ENCODE data around the gene FSCN2. TPM values are rescaled to one million over a fixed set of nuclear protein-coding genes. Genes with fewer than 3 reads are reported as not detected.
"Not testable (repeated sequence)": the region's sequence is repeated elsewhere in the genome, so short reads cannot be mapped to it uniquely, and the experiment has no call there.

FSCN2 gene
- total RNA-seq, 1 donor from 2014 or later, result 0.19 TPM

DNA sequence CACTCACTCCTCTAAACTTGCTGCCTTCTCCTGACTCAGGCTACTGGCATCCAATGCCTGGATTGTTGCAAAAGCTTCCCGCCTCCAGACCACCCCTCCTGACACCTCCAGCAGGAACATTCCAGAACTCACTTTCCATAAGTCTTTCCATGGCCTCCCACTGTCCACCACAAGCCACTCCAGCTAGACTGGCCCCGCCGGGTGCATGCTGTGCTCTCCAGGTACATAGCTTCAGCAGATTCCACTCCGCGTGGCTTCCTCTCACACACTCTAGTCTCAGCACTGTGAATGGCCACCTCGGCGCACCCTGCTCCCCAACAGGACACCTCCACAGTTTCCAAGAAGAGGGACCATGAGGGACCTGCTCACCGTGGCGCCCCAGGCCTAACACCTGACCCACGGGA, 49.9 kb downstream of the FSCN2 start:
- intact Hi-C loops (cut with DNase I), result no loop called here
- ATAC-seq, result no peak
- no peak for DNase-seq (ENCODE audit: missing footprints)

DNA sequence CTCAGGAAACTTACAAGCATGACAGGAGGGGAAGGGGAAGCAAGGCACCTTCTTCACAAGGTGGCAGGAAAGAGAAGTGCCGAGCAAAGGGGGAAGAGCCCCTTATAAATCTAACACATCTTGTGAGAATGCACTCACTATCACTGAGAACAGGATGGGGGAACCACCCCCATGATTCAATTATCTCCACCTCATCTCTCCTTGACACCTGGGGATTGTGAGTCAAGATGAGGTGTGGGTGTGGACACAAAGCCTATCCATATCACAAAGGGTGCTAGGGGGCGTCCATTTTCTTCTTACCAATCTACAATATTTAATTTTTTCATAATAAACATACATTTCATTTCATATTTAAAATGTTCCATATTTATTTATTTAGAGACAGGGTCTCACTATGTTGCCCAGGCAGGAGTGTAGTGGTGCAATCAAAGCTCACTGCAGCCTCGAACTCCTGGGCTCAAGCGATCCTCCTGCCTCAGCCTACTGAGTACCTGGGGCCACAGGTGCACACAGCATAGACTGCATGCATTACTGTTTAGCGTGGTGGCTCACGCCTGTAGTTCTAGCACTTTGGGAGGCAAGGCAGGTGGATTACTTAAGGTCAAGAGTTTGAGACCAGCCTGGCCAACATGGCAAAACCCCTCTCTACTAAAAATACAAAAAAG, 50.5 kb downstream of the FSCN2 start:
- no peak for DNase-seq (ENCODE audit: missing footprints)
- intact Hi-C loops (cut with DNase I), result no loop called here
- no peak for ATAC-seq

DNA sequence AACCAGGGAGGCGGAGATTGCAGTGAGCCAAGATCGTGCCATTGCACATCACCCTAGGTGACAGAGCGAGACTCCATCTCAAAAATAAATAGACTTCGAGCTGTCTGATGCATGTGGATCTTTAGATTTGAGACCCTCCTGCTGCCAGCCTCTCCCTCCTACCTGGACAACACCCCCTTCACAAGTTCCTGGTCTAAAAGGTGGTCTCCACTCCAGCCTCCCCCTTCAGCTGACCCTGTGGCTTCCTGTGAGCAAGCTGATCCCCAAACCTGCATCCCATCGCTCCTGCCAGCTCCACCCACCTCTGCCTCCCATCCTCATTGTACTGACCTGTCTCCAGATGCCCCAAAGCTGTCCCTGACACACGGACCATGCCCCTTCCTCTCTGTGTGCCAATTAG, 51.1 kb downstream of the FSCN2 start:
- DNase-seq (ENCODE audit: missing footprints), result no peak
- no peak for ATAC-seq
- intact Hi-C loops (cut with DNase I), result no loop called here

DNA sequence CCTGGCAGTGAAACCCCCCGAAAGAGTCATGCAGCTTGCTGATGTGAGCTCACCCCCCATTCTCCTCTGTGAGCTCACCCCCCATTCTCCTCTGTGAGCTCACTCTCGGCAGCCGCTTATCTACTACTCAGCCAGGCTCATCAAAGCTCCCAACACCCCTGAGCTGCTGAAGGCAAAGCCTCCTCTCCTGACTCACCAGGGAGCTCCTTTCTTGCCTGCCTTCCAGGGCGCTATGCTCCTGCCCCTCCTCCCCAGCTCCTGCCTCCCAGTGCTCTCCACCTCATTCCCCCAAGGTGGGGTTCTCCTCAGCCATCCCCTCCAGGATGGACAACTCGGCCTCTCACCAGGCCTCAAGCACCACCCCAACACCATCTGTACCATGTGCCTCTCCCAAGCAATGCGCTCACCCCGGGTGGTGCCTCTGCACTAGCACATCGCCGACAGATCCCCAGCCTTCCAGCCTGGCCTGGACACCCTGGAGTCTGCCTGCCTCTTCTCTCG, 51.7 kb downstream of the FSCN2 start:
- ATAC-seq (peak; percentile 20), DNase-seq (ENCODE audit: missing footprints) (no peak)
- intact Hi-C loops (cut with DNase I), result no loop called here

DNA sequence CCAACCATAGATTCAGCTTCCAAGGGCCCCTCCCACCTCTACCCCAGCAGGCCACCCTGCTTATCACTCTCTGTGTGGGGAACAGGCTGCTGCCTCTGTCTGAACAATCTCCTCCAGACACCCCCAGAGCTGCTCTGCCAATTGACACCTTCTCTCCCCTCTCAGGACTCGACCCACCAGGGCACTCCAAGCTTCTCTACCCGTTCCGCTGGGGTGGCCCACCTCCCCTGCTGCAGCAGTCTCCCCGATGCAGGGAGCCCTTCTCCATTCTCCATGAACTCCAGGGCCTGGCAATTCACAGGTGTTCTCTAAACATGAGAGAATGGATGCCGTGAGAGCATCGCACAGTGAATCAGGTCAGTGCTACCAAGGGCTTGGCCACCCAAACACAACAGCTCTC, 52.3 kb downstream of the FSCN2 start:
- DNase-seq (ENCODE audit: missing footprints) (no peak), ATAC-seq (no peak)
- intact Hi-C loops (cut with DNase I), result no loop called here

DNA sequence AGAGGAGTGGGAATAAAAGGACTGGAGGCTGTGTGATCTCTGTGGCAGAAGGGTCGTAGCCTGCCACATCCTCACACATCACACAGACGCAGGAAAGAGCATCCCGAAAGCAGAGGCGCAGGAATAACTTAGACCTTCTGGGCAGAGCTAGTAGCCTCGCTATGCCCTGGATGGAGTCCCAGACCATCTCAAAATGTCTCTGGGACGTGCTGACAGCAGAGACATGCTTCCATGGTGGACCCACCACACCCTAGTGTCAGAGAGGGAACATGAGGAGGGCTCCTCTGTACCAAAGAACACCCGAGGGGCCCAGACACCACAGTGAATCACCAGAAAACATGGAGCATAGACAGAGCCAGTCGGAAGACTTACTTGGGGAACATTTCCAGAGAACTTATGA, 53.6 kb downstream of the FSCN2 start:
- ATAC-seq, result peak; percentile 35

DNA sequence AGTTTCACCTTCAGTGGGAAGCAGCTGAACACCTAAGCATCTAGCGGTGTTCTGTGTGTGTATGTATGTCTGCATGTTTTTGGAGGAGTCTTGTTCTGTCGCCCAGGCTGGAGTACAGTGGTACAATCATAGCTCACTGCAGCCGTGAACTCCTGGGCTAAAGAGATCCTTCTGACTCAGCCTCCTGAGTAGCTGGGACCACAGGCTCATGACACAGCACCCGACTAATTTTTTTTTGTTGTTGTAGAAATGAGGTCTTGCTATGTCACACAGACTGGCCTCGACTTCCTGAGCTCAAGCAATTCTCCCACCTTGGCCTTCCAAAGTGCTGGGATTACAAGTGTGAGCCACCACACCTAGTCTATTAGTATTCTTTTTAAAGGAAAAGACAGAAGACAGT, 54.2 kb downstream of the FSCN2 start:
- intact Hi-C loops (cut with DNase I), result no loop called here
- no peak for ATAC-seq
- no peak for DNase-seq (ENCODE audit: missing footprints)

More for the DNA sequence above, 53.6 kb downstream of the FSCN2 start:
- no peak for DNase-seq (ENCODE audit: missing footprints)
- intact Hi-C loops (cut with DNase I), result no loop called here

DNA sequence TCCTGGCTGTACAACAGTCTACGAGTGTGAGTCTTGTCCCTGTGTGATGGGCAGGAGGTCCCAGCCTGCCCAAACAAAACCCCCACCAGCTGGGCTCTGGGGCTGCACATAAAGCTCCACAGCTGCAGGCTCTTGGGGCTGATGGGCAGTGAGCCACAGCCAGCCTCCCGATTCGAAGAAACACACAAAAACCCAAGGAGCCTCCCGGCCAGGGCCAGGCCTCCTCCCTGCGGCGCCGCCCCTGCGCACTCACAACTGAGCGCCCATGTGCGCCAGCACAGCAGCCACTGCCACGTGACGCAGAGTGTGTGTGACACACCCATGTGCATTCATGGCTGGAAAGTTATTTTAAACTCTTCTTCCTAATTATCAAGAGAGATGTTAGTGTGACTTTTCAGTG, 54.6 kb downstream of the FSCN2 start:
- DNase-seq (ENCODE audit: missing footprints) (no peak), ATAC-seq (no peak)
- intact Hi-C loops (cut with DNase I), result no loop called here

DNA sequence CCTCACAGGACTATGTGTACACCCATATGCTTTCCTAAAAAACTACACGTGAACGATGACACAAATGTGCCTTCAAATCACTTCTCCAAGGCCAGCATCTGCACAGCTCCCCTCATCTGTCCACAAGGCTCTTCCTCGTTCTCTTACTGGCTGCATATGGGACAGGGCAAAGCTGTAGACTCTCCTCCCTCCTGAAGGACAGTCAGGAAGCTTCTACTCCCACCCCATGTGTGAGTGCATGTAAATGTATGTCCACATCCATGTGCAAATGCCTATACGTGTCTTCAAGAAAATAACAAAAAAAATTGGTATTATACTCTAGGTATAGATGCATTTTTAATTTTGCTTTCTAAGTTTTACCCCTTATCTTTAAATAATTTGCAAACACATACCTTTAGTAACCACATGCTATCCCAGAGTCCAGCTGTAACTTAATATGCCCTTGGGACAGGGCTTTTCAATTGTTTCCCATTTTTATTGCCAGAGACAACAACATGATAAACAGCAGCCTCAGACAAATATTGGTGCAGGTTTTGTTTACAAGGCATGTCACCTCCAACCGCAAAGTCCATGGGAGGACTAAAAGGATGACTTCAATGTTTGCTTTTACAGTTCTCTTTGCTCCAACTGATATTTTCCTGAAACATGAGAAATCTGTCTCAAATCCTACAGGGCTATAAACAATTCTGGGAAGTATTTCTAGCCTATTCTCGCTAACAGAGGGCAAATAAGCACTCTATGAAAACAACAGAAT, 55.6 kb downstream of the FSCN2 start:
- intact Hi-C loops (cut with DNase I), result no loop called here
- ATAC-seq (no peak), DNase-seq (ENCODE audit: missing footprints) (no peak)

DNA sequence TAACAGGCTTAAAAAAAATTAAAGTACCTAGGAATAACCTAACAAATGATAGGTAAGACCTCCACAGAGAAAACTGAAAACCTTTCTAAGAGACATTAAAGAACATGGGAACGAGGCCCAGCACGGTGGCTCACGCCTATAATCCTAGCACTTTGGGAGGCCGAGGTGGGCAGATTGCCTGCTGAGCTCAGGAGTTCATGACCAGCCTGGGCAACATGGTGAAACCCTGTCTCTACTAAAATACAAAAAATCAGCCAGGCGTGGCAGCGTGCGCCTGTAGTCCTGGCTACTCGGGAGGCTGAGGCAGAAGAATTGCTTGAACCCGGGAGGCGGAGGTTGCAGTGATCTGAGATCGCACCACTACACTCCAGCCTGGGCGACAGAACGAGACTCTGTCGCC, 56.6 kb downstream of the FSCN2 start:
- ATAC-seq; DNase-seq (ENCODE audit: missing footprints); intact Hi-C loops (cut with DNase I): not testable (repeated sequence)

DNA sequence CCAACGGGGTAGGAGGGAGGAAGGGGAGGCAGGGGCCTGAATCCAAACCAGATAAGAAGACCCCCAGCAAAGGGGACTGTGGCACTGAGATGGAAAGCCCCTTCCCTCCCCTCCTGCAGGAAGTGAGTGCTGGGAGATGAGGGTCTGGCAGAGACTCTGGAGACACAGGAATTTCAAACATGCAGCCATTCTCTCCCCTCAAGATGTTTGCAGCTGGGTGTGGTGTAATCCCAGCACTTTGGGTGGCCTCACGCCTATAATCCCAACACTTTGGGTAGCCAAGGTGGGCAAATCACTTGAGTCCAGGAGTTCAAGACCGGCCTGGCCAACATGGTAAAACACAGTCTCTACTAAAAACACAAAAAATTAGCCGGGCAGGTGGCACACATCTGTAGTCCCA, 57.9 kb downstream of the FSCN2 start:
- no peak for ATAC-seq
- DNase-seq (ENCODE audit: missing footprints), result no peak
- intact Hi-C loops (cut with DNase I), result no loop called here

Other genes starting within 250 kb of the FSCN2 start
- 44.6 TPM for gene SLC38A10, start 233.1 kb upstream of the FSCN2 start, total RNA-seq
- gene BAHCC1, start 132.9 kb upstream of the FSCN2 start, total RNA-seq, result 9.9 TPM
- 468 TPM for gene ACTG1, start 15.6 kb upstream of the FSCN2 start, total RNA-seq
- 14.8 TPM for gene FAAP100, start 24.0 kb downstream of the FSCN2 start, total RNA-seq
- gene NPLOC4, start 108.7 kb downstream of the FSCN2 start, total RNA-seq, result 82.0 TPM
- gene TSPAN10, start 108.8 kb downstream of the FSCN2 start, total RNA-seq, result 0.24 TPM
- not detected for gene PDE6G, start 128.2 kb downstream of the FSCN2 start, total RNA-seq
- gene OXLD1, start 138.2 kb downstream of the FSCN2 start, total RNA-seq, result 18.6 TPM
- gene CCDC137, start 138.4 kb downstream of the FSCN2 start, total RNA-seq, result 6.1 TPM
- 11.9 TPM for gene ARL16, start 155.4 kb downstream of the FSCN2 start, total RNA-seq
- 36.6 TPM for gene HGS, start 155.6 kb downstream of the FSCN2 start, total RNA-seq
- 177 TPM for gene MRPL12, start 175.0 kb downstream of the FSCN2 start, total RNA-seq
- gene SLC25A10, start 183.9 kb downstream of the FSCN2 start, total RNA-seq, result 7.4 TPM